MM.1S (cell line): ENCODE results near the gene ZNHIT3.

ENCODE experiments used
- DNase-seq: peaks from one replicate; pipeline ENCODE4 v3.0.0-alpha.2; 2015
- H2AFZ ChIP-seq: fragments of 300-600 bp; sonication (generic); 2 replicates; pipeline ENCODE4 v1.6.0; 2016; ENCODE audit warnings: antibody characterized with exemption, low read length
- H3F3A ChIP-seq: fragments of 300-600 bp; sonication (generic); 2 replicates; pipeline ENCODE4 v1.6.1; 2016; ENCODE audit warnings: mild to moderate bottlenecking, antibody characterized with exemption, low read length, moderate library complexity, mixed read lengths; ENCODE audit not compliant: insufficient read depth
- H3K27ac ChIP-seq: fragments of 300-600 bp; sonication (generic); 2 replicates; pipeline ENCODE4 v1.5.1; 2016; ENCODE audit warnings: mild to moderate bottlenecking, low read length
- H3K27me3 ChIP-seq: fragments of 300-600 bp; sonication (generic); replicated peaks from 2 replicates; pipeline ENCODE4 v1.6.0; 2016; ENCODE audit warnings: low read length; ENCODE audit not compliant: insufficient read depth
- H3K36me3 ChIP-seq: fragments of 300-600 bp; sonication (generic); replicated peaks from 2 replicates; pipeline ENCODE4 v1.6.1; 2016; ENCODE audit warnings: mild to moderate bottlenecking, low read length, mixed read lengths; ENCODE audit not compliant: insufficient read depth
- H3K4me1 ChIP-seq: fragments of 300-600 bp; sonication (generic); 2 replicates; pipeline ENCODE4 v1.6.1; 2016; ENCODE audit warnings: low read length, mixed read lengths
- H3K4me2 ChIP-seq: fragments of 300-600 bp; sonication (generic); 2 replicates; pipeline ENCODE4 v1.6.0; 2016; ENCODE audit warnings: low read depth, low read length
- H3K4me3 ChIP-seq: fragments of 300-600 bp; sonication (generic); 2 replicates; pipeline ENCODE4 v1.5.1; 2016; ENCODE audit warnings: low read length, mixed read lengths
- H3K79me2 ChIP-seq: fragments of 300-600 bp; sonication (generic); 2 replicates; pipeline ENCODE4 v1.6.1; 2016; ENCODE audit warnings: mixed run types, low read length, mixed read lengths
- H3K9ac ChIP-seq: fragments of 300-600 bp; sonication (generic); 2 replicates; pipeline ENCODE4 v1.6.1; 2016; ENCODE audit warnings: low read length, mixed read lengths
- H3K9me2 ChIP-seq: fragments of 300-600 bp; sonication (generic); replicated peaks from 2 replicates; pipeline ENCODE4 v1.6.1; 2016; ENCODE audit warnings: mild to moderate bottlenecking, low read length, mixed read lengths; ENCODE audit not compliant: insufficient read depth
- H3K9me3 ChIP-seq: fragments of 300-600 bp; sonication (generic); replicated peaks from 2 replicates; pipeline ENCODE4 v1.6.1; 2016; ENCODE audit warnings: mild to moderate bottlenecking, low read length, mixed read lengths; ENCODE audit not compliant: insufficient read depth
- H4K20me1 ChIP-seq: fragments of 300-600 bp; sonication (generic); 2 replicates; pipeline ENCODE4 v1.6.1; 2016; ENCODE audit warnings: mild to moderate bottlenecking, low read length, moderate library complexity, mixed read lengths; ENCODE audit not compliant: insufficient read depth
- EZH2 ChIP-seq: fragments of 300-600 bp; sonication (generic); optimal IDR thresholded peaks from 2 replicates; pipeline ENCODE3; 2017; ENCODE audit warnings: low read depth, mild to moderate bottlenecking, antibody characterized with exemption, low read length, mixed read lengths
- EZH2phosphoT487 ChIP-seq: fragments of 300-600 bp; sonication (generic); IDR thresholded peaks from 2 replicates; pipeline ENCODE4 v1.6.1; 2018; ENCODE audit warnings: antibody characterized with exemption, low read length
- TF ChIP-seq, protein P1 (sequence below): fragments of 300-600 bp; sonication (generic); IDR thresholded peaks from 2 replicates; pipeline ENCODE4 v1.5.1; 2016; ENCODE audit warnings: antibody characterized with exemption, low read length, mixed read lengths

ZNHIT3 gene

DNA sequence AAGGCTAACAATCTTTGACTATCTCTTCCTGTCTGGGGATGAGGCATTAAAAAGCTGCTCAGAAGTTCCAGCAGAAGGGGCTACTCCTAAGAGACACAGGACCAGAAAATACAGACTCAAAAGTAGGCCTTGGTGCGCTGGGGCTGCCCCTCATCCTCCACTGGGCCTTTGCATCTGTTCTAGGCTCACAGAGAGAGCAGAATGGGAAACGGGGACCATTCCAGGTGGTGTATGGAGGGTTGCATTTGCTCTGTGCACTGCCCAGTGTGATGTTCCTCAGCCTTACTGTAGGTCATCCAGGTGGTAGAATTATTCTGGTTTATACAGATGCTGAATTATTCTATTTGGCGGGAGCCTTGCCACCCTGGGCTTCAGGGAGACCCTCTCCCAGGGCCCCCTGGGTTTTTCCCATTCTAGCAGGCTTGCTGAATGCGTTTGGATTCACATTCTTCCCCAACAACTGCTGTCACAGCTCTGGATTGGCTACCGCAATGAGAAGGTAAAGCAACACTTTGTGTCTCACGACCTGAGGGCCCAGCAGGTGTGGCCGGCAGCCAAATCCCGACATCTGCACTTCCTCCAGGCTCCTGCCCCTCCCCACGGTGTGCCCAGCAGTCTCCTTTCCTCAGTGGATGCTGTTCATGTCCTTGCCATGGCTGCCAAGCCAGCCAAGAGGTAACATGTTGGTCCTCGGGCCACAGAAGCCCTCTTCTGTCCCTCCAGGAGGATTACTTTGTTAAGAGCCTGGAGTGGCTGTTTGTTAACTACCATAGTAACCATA lies 25.0 kb upstream of the ZNHIT3 start:
- Histone ChIP-seq H3K4me2 (no peak overlapping the region), H3K27ac (no peak overlapping the region), H3K9me2 (no peaks in the 10 kb centered on the region), H3K9ac (no peak overlapping the region), H3K27me3 (peaks cover 30% of the 10 kb centered on the region), H2AFZ (no peak overlapping the region), H3K4me1 (no peaks in the 10 kb centered on the region), H3K4me3 (no peak overlapping the region), H3K36me3 (no peaks in the 10 kb centered on the region), H3K79me2 (no peaks in the 10 kb centered on the region), H3K9me3 (no peaks in the 10 kb centered on the region), H3F3A (no peaks in the 10 kb centered on the region), H4K20me1 (no peaks in the 10 kb centered on the region)
- TF ChIP-seq, protein P1, sequence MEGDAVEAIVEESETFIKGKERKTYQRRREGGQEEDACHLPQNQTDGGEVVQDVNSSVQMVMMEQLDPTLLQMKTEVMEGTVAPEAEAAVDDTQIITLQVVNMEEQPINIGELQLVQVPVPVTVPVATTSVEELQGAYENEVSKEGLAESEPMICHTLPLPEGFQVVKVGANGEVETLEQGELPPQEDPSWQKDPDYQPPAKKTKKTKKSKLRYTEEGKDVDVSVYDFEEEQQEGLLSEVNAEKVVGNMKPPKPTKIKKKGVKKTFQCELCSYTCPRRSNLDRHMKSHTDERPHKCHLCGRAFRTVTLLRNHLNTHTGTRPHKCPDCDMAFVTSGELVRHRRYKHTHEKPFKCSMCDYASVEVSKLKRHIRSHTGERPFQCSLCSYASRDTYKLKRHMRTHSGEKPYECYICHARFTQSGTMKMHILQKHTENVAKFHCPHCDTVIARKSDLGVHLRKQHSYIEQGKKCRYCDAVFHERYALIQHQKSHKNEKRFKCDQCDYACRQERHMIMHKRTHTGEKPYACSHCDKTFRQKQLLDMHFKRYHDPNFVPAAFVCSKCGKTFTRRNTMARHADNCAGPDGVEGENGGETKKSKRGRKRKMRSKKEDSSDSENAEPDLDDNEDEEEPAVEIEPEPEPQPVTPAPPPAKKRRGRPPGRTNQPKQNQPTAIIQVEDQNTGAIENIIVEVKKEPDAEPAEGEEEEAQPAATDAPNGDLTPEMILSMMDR: no peak
- TF ChIP-seq EZH2phosphoT487 (no peak), EZH2 (no peak)
- no peak for DNase-seq

DNA sequence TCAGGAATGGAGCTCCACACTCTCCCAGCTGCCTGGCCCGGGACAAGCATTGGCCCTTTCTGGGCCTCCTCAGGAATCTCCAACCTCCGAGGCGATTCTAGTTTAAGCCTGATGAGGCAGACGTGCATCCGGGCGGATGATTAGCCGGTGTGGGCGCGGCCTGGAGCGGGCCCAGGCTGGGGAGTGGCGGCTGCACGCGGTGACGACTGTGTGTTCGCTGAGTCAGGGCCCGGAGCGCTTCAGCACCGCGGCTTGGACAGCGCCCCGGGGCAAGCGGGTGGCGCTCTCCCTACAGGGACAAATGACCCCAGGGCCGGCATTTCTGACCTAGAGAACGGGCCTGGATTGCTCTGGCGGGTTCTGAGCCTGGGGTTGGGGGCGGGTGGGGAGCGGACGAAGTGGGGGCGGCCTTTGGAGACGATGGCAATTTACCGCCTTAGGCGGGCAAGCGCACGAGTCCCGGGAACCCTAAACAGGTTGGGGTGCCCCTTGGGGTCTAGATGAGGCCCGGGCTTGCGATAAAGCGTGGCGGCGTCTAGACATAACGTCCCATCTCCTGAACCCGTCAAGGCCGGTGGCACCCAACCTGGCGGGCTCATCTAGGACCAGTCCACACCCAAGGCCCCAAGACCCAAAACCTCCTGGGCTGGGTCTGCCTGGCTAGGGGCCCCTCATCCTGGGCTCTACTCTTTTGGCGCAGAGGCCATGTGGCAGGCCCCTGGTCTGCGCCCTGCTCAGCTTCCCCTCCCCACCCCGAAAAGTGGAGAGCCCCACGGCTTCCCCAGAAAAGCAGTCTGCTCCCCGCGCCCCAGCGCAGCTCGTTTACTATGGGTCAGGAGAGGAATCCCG lies 22.3 kb upstream of the ZNHIT3 start:
- Histone ChIP-seq H3K79me2 (no peaks in the 10 kb centered on the region), H3F3A (no peaks in the 10 kb centered on the region), H4K20me1 (no peaks in the 10 kb centered on the region), H3K4me3 (no peak overlapping the region), H3K4me2 (no peak overlapping the region), H3K9me2 (no peaks in the 10 kb centered on the region), H3K9me3 (no peaks in the 10 kb centered on the region), H3K4me1 (no peaks in the 10 kb centered on the region), H3K27me3 (peaks cover 54% of the 10 kb centered on the region), H3K9ac (no peak overlapping the region), H3K36me3 (no peaks in the 10 kb centered on the region), H2AFZ (no peak overlapping the region), H3K27ac (no peak overlapping the region)
- no peak for TF ChIP-seq EZH2phosphoT487
- no peak for TF ChIP-seq EZH2
- TF ChIP-seq, protein P1: no peak
- peak; percentile 74 for DNase-seq

DNA sequence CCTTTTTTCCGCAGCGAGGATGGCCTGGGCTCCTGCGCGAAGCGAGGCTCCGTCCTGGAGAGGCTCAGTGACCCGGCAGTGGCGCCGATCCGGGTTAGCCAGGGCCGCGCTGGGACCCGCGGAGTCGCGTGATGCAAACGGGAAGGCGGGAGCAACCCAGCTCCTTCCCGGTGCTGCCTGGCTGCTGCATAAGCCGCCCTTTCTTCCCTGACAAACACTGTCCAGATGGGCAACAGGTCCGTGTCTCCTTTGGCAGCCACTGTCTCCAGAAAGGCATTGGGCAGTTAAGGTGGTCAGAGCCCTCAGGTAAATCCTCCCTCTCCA lies 21.8 kb upstream of the ZNHIT3 start:
- Histone ChIP-seq H3K79me2 (no peaks in the 10 kb centered on the region), H3K9ac (no peak overlapping the region), H3F3A (no peaks in the 10 kb centered on the region), H2AFZ (no peak overlapping the region), H3K9me3 (no peaks in the 10 kb centered on the region), H3K4me2 (no peak overlapping the region), H3K27ac (no peak overlapping the region), H3K4me3 (no peak overlapping the region), H4K20me1 (no peaks in the 10 kb centered on the region), H3K36me3 (no peaks in the 10 kb centered on the region), H3K27me3 (peaks cover 56% of the 10 kb centered on the region), H3K4me1 (no peaks in the 10 kb centered on the region), H3K9me2 (no peaks in the 10 kb centered on the region)
- DNase-seq: no peak
- no peak for TF ChIP-seq EZH2phosphoT487
- TF ChIP-seq EZH2: no peak
- TF ChIP-seq, protein P1: no peak
